Activated CD4-positive, CD25-positive, alpha-beta regulatory T cell treated with anti-CD3 and anti-CD28 coated beads, Interleukin-2, amount 50 U/mL, for 72 hours (primary cell): ENCODE data around the gene PCDH11X.
"Not testable (repeated sequence)": the region's sequence is repeated elsewhere in the genome, so short reads cannot be mapped to it uniquely, and the experiment has no call there.

ENCODE experiments used
- DNase-seq: peaks from one replicate; pipeline ENCODE4 v3.0.0; 2021

The PCDH11X gene

GRCh38 chrX:91779135-91779534, at the start of gene PCDH11X:
TSS of gene PCDH11X (plus strand) at chrX:91779375. CDS start at chrX:91835505, 56,130 bp downstream.
- DNase-seq, result not testable (repeated sequence)

- DNase-seq, result not testable (repeated sequence)
Measured at GRCh38 chrX:91747446-91747845, 31.7 kb upstream of the PCDH11X start.

GRCh38 chrX:91753022-91753421, 26.2 kb upstream of the PCDH11X start:
- not testable (repeated sequence) for DNase-seq

DNA sequence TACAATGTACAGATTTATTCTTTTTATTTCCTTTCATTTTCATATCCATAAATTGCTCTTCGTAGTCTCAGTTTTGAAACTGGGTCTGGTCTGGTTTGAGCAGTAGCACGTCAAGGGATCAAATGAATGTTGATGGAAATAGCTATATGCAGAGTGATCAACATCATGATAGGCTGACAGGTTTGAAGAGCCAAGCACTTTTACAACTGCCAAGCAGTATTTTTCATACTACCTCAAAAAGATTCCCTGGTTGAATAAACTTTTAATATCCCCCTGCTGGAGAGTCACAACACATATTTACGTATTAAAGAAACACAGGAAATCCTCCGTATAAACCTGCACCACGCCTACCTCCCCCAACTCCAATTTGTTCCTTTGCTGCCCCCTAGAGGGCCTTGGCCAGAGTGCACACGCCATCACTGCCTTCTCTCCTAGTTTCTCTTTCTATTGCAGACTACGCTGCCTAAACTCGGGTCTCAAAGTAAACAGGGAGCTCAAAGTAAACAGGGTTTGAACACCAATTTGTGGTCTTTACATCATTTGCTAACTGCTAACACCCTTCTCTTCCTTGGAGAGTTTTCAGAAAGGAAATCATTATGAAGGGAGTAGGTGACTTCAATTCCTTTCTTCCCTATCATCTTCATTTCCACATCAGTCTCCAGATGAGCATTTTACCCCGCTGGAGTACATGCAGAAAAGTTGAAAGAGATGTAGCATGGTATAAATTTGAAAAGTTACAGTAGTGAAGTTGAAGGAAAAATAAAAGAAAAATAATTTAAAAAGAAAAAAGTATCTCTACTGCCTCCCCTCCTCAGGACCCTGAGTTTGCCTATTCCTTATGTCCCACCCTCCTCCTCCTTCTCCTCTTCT, 8.3 kb upstream of the PCDH11X start:
- not testable (repeated sequence) for DNase-seq

DNA sequence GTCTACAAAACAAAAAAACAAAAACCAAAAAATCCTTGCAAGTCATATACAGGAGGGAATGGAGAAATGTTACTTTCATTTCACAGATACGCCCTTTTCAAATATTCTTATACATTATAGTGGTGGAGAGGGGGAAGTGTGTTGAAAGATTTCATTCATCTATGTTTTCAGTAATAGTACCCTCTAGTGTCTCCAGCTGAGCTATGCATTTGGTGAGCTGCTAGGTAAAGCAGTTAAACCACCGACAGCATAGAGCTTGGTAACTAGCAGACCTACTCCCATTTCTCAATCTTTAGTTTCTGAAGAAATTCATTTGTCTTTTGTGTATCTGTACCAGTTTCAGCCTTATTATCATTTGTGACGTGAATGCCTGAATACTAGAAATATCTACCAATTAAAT, 5.2 kb upstream of the PCDH11X start:
- not testable (repeated sequence) for DNase-seq

DNA sequence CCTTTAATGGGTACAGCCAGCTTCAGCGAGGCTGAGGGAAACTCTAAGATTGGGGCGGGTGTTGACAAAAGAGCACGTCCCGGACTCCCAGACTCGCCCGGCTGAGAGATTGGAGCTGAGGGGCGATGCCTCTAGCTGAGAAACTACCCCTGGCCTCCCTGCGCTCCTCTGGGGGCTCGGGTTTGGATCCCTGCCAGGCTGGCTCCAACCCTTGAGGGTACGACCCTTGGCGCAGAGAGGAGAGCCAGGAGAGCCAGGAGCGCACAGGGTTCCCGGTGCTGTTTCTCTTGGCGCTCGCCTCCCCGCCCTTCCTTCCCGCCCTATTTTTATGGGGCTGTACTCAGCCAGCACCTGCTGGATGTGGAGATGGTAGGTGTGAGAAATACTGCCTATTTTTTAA, 833 bp downstream of the PCDH11X start:
- DNase-seq, result not testable (repeated sequence)

DNA sequence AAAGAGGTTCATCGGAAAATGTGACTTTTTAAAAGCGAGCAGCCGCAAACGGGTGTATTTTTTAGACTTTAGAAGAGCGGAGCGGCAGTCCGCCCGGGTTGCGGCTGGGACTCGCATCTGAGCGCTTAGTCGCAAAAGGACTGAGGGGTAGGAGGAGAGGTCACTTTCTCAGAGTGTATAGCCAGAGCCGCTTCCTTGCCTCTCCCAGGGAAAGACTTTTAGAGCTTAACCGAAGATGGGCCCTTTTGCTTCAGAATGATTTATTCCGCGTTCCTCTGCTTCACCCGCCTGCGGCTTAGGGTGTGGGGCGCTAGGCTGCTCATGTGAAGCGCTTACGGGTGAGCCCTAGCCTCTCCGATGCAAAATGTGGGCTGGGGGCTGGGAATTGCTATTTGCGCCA, 1.5 kb downstream of the PCDH11X start:
- DNase-seq, result not testable (repeated sequence)

DNA sequence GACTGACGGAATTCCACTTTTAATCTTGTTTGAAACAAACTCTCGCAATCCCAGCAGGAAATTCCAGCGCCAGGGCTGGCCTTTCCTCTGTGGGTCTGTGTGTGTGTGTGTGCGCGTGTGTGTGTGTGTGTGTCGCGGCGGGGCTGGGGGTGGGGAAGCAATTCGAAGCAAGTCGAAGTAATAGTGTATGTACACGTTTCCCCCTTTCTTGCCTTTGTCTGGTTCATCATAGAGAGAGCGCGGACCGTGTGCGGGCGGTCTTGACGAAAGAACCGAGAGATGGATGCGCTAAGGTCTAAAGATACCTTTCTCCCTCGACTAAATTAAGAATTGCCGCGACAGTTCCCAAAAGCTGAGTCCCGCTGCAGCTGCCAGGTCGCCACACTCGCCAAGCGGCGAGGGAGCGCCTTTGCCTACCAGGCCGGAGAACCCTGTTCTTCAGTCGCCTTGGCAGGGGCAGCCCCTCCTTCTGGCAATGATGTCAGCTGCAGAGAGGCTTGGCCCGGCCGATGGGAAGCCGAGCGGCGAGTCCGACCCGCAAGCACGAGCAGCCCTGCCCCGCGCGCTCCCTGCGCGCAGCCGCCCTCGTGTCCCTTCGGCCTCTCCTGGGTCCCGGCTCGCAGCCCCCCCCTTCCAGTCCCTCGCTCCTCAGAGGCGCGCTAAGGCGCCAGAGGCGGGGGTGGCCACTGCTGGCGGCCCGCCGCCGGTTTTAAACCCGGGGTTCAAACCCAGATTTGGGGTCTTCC, 2.6 kb downstream of the PCDH11X start:
- DNase-seq, result not testable (repeated sequence)

GRCh38 chrX:91782825-91783224, 3.6 kb downstream of the PCDH11X start:
- DNase-seq, result not testable (repeated sequence)

DNA sequence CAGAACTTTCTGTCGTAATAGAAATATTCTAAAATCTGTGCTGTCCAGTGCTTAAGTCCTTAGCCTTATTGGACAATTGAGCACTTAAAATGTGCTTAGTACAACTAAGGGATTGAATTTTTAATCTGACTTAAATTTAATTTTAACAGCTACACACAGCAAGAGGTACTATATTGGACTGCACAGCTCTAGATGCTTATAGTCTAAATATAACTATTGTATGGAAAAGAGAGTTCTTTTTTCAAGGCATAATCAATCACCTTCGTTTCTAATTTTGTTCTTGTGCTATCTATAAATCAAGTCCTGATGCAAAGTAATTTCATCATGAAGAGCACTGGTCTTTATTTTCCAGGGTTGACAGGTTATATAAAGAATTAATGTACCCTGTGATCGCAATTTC, 38.4 kb downstream of the PCDH11X start:
- DNase-seq, result not testable (repeated sequence)

- DNase-seq, result not testable (repeated sequence)
Measured at GRCh38 chrX:91825321-91825720, 46.1 kb downstream of the PCDH11X start.
